ENCODE results near the gene DNAAF8. TPM values are rescaled to one million over a fixed set of nuclear protein-coding genes. Genes with fewer than 3 reads are reported as not detected.

DNAAF8 gene
- total and polyA plus RNA-seq, 7 donors, result 0.14 to 1.2 (median 0.60) TPM

GRCh38 chr16:4749700-4750257 lies 15.4 kb downstream of the DNAAF8 start:
- intact Hi-C loops (cut with DNase I), result no loop called here
- H3K4me1 ChIP-seq, result peaks cover 0 to 15% (median 11%) of the 10 kb centered on the region in 4 donors
- H3K36me3 ChIP-seq, result peaks cover 29 to 52% (median 43%) of the 10 kb centered on the region in 4 donors
- TF ChIP-seq EP300 (IDR thresholded peaks at IDR 0.05), result no peak
- no peak for TF ChIP-seq CTCF (IDR thresholded peaks at IDR 0.05)
- no peak for TF ChIP-seq POLR2A (IDR thresholded peaks at IDR 0.05)
- TF ChIP-seq POLR2AphosphoS5 (IDR thresholded peaks at IDR 0.05), result no peak
- H3K27me3 ChIP-seq, result no peaks in the 10 kb centered on the region
- no peak overlapping the region for H3K4me3 ChIP-seq
- no peak for DNase-seq
- WGBS, 2 donors, result 86 to 92% methylated on average over 10 of the region's 10 CpGs
- H3K9me3 ChIP-seq, result no peaks in the 10 kb centered on the region
- H3K27ac ChIP-seq, result no peak overlapping the region

DNA sequence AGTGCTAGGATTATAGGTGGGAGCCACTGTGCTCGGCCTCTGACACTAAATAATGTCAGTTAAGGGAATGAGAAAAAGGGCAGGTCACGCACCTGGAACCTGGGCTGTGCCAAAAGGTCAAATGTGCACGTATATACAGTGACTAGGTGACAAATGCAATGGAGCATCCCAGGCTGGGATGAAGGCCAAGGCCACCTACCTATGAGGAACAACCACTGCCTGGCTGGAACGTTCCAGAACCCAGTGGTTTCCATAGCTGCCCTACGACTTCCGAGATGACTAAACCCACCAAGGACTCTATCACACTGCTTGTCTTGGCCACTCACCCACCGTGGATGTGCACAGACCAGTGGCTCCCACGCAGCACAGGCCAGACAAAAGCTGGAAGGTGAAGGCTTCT lies 16.6 kb downstream of the DNAAF8 start:
- Histone ChIP-seq H3K9me3 (no peaks in the 10 kb centered on the region), H3K36me3 (peaks cover 40 to 63% (median 54%) of the 10 kb centered on the region in 4 donors), H3K27ac (no peak overlapping the region), H3K27me3 (no peaks in the 10 kb centered on the region), H3K4me1 (peaks cover 0 to 15% (median 11%) of the 10 kb centered on the region in 4 donors), H3K4me3 (no peak overlapping the region)
- no peak for DNase-seq
- 88 to 91% methylated on average over 8 of the region's 8 CpGs for WGBS, 2 donors
- intact Hi-C loops (cut with DNase I), result no loop called here
- no peak for TF ChIP-seq POLR2AphosphoS5 (IDR thresholded peaks at IDR 0.05)

DNA sequence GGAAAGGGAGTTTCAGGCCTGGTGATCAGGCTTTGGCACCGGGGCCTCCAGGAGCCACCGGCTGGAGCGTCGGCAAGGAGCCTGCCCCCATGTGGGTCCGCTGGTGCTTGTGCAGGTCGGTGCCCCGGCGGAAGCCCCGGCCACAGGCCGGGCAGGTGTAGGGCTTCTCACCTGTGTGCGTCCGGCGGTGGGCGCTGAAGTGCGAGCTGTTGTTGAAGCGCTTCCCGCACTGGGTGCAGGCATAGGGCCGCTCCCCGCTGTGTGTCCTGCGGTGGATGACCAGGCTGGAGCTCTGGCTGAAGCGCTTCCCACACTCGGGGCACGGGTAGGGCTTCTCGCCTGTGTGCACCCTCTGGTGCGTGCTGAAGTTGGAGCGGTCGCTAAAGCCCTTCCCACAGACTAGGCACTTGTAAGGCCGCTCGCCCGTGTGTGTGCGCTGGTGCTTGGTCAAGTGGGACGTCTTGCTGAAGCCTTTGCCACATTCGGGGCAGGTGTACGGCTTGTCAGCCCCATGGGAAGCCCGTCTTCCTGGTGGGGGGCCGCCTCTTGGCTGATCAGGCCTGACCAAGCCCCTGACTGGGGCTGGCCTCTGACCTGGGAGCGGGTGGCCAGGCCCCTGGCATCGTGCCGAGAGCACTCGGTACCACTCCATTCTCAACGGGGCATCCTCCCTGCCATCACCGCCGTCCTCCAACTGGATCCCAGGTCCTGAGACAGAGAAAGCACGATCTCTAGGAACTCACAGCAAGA lies 18.2 kb downstream of the DNAAF8 start:
- no peak overlapping the region for H3K27ac ChIP-seq
- no peaks in the 10 kb centered on the region for H3K9me3 ChIP-seq
- TF ChIP-seq POLR2A (IDR thresholded peaks at IDR 0.05), result no peak
- no peak for TF ChIP-seq EP300 (IDR thresholded peaks at IDR 0.05)
- TF ChIP-seq POLR2AphosphoS5 (IDR thresholded peaks at IDR 0.05), result no peak
- no peak for TF ChIP-seq CTCF (IDR thresholded peaks at IDR 0.05)
- whole genome bisulfite sequencing, 2 donors, result 92 to 96% methylated on average over 44 of the region's 44 CpGs
- no peak for DNase-seq
- H3K4me3 ChIP-seq, result no peak overlapping the region
- intact Hi-C loops (cut with DNase I), result no loop called here
- H3K36me3 ChIP-seq, result peaks cover 40 to 79% (median 62%) of the 10 kb centered on the region in 4 donors
- peaks cover 0 to 2% (median under 1%) of the 10 kb centered on the region in 4 donors for H3K4me1 ChIP-seq
- no peaks in the 10 kb centered on the region for H3K27me3 ChIP-seq

DNA sequence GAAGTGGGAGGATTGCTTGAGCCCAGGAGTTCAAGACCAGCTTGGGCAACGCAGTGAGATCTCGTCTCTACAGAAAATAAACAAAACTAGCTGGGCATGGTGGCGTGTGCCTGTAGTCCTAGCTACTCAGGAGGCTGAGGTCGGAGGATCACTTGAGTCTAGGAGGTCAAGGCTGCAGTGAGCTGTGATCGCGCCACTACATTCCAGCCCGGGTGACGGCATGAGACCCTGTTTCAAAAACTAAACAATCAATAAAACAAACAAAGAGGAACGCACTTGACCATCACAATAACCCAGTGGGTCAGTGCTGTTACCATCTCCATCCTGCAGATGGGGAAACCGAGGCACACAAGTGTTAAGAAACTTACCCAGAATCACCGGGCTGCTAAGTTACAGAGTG lies 18.9 kb downstream of the DNAAF8 start:
- Histone ChIP-seq H3K4me1 (no peaks in the 10 kb centered on the region), H3K27ac (no peak overlapping the region), H3K4me3 (no peak overlapping the region), H3K36me3 (peaks cover 40 to 86% (median 68%) of the 10 kb centered on the region in 4 donors), H3K27me3 (no peaks in the 10 kb centered on the region), H3K9me3 (no peaks in the 10 kb centered on the region)
- intact Hi-C loops (cut with DNase I), result no loop called here
- DNase-seq, result no peak
- TF ChIP-seq CTCF (IDR thresholded peaks at IDR 0.05) (no peak), EP300 (IDR thresholded peaks at IDR 0.05) (no peak), POLR2A (IDR thresholded peaks at IDR 0.05) (no peak), POLR2AphosphoS5 (IDR thresholded peaks at IDR 0.05) (no peak)
- WGBS, 2 donors, result 94% methylated on average over 11 of the region's 11 CpGs

DNA sequence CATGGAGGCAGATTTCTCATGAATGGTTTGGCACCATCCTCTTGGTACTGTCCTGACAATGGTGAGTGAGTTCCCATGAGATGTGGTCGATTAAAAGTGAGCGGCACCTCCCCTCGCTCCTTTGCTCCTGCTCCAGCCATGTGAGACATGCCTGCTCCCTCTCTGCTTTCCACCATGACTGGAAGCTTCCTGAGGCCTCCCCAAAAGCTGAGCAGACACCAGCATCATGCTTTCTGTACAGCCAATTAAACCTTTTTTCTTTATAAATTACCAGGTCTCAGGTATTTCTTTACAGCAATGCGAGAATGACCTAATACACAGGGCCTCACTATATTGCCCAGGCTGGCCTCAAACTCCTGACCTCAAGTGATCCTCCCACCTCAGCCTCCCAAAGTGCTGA lies 20.5 kb downstream of the DNAAF8 start:
- Histone ChIP-seq H3K27me3 (no peaks in the 10 kb centered on the region), H3K9me3 (no peaks in the 10 kb centered on the region), H3K4me1 (no peaks in the 10 kb centered on the region), H3K27ac (no peak overlapping the region), H3K4me3 (no peak overlapping the region), H3K36me3 (peaks cover 44 to 95% (median 81%) of the 10 kb centered on the region in 4 donors)
- TF ChIP-seq POLR2A (IDR thresholded peaks at IDR 0.05), result no peak
- no peak for TF ChIP-seq EP300 (IDR thresholded peaks at IDR 0.05)
- TF ChIP-seq POLR2AphosphoS5 (IDR thresholded peaks at IDR 0.05), result no peak
- no peak for TF ChIP-seq CTCF (IDR thresholded peaks at IDR 0.05)
- no peak for DNase-seq
- 96 to 98% methylated on average over 4 of the region's 4 CpGs for WGBS, 2 donors
- intact Hi-C loops (cut with DNase I), result no loop called here
